ENCODE results near the gene ABRACL. TPM values are rescaled to one million over a fixed set of nuclear protein-coding genes. Genes with fewer than 3 reads are reported as not detected.

ABRACL gene
- total RNA-seq, 1 experiment from 2014 or later: 123 TPM

- no peak overlapping the region for H3K56ac ChIP-seq (ENCODE audit: insufficient read length, low read depth, low read length)
- H3K9me3 ChIP-seq (ENCODE audit: control insufficient read depth, low read depth, low read length): no peaks in the 10 kb centered on the region
- no peak overlapping the region for H3K18ac ChIP-seq (ENCODE audit: insufficient read length, low read depth, low read length)
- no peak overlapping the region for H2BK20ac ChIP-seq (ENCODE audit: low read depth, low read length, poor library complexity, severe bottlenecking)
- no peak overlapping the region for H3K9ac ChIP-seq (ENCODE audit: extremely low read depth, insufficient read length, low read length)
- H2AFZ ChIP-seq (ENCODE audit: low read length): no peak overlapping the region
- H3K23ac ChIP-seq (ENCODE audit: insufficient read length, low read depth, low read length): no peak overlapping the region
- H3K4me1 Mint-ChIP-seq: peaks cover 5 to 7% of the 10 kb centered on the region in 2 experiments
- no peak overlapping the region for H3K4ac ChIP-seq (ENCODE audit: low read depth, low read length)
- no peaks in the 10 kb centered on the region for H3K23me2 ChIP-seq (ENCODE audit: insufficient read length, low read depth, low read length, poor library complexity, severe bottlenecking)
- H3K27ac Mint-ChIP-seq: no peak overlapping the region
- H3K4me1 ChIP-seq (ENCODE audit: insufficient read depth, low read length): no peaks in the 10 kb centered on the region
- no peak overlapping the region for H2BK15ac ChIP-seq (ENCODE audit: low read depth, low read length)
- H3K27me3 ChIP-seq (ENCODE audit: insufficient read depth, low read length): no peaks in the 10 kb centered on the region
- H3K9me3 Mint-ChIP-seq: no peaks in the 10 kb centered on the region
- H3K36me3 Mint-ChIP-seq (ENCODE audit: insufficient read depth in 1 of 3, low read depth in 3 of 3): no peaks in the 10 kb centered on the region
- no peak for TF ChIP-seq CTCF (conservative IDR thresholded peaks at IDR 0.05)
- H3T11ph ChIP-seq (ENCODE audit: low read length): no peak overlapping the region
- no peak overlapping the region for H4K8ac ChIP-seq (replicated peaks; ENCODE audit: insufficient read length, low read depth, low read length)
- no peak overlapping the region for H3K14ac ChIP-seq (ENCODE audit: insufficient read depth, low read length)
- no peak overlapping the region for H4K91ac ChIP-seq (ENCODE audit: insufficient read length, low read depth, low read length)
- H3K4me3 Mint-ChIP-seq: no peak overlapping the region
- H3K27me3 Mint-ChIP-seq (ENCODE audit: low read depth): no peaks in the 10 kb centered on the region; the same call in 1 of the 2 replicates
- no peak overlapping the region for H3K4me2 ChIP-seq (ENCODE audit: insufficient read depth, insufficient read length, low read length)
- H4K20me1 ChIP-seq (ENCODE audit: control insufficient read depth, insufficient read depth, insufficient read length): no peaks in the 10 kb centered on the region
- H3K79me1 ChIP-seq (ENCODE audit: insufficient read depth, low read depth, low read length, poor library complexity, severe bottlenecking): no peaks in the 10 kb centered on the region
- H4K5ac ChIP-seq (ENCODE audit: insufficient read length, low read depth, low read length): no peak overlapping the region
- DNase-seq: no peak
- 100% methylated on average over 2 of the region's 7 CpGs for WGBS (ENCODE audit: extremely low coverage, insufficient read length, low lambda C conversion rate)
- H2AK5ac ChIP-seq (ENCODE audit: insufficient read length, low read length): no peak overlapping the region
- no peaks in the 10 kb centered on the region for H3K79me2 ChIP-seq (ENCODE audit: insufficient read depth, low read length)
- H2BK5ac ChIP-seq (ENCODE audit: insufficient read length, low read length): no peak overlapping the region
- no peak overlapping the region for H3K27ac ChIP-seq (ENCODE audit: insufficient read length, low read depth, low read length)
- H2BK120ac ChIP-seq (ENCODE audit: low read depth, low read length, poor library complexity, severe bottlenecking): no peak overlapping the region
- no peak overlapping the region for H2BK12ac ChIP-seq (ENCODE audit: insufficient read length, low read depth, low read length)
Measured at GRCh38 chr6:139064981-139065665, 36.6 kb downstream of the ABRACL start.
